HTERT RPE-1 (cell line): ENCODE measurements around the gene PPP6R2.

Source experiments
- in situ Hi-C: fragments of 300-500 bp; cut with MboI; formaldehyde crosslinking; loops from 4 replicates; pipeline ENCODE4 v1.14.3; 2020; ENCODE audit warnings: low sequenced_read_pairs

Gene PPP6R2

DNA sequence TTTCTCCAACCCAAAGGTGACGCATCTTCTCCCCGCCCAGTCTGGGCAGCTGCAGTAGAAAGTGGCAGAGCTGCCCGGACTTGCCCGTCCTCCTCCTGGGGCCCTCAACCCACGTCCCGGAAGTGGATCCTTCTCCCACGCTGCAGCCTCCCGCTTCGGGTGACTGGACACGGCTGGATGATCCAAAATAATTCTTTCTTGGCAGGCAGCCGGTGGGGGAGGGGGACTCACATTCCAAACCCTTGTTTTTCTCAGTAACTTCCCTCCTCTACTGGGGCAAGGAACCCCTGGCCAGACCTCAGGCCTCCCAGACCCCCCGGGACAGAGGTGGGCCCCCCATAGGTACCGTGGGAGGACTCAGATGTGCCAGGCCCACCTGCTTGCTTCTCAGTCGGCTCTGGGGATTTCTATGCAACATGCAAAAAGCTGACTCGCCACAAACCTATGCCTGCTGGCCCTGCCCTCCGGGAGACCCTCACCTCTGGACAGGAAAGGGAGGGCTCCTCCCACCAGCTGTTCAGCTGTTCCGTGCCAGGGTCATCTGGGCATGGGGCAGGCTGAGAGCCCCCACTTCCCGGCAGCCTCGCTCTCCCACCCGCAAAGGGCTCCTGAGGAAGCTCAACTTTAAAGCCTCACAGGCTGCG lies 37.1 kb upstream of the PPP6R2 start:
- in situ Hi-C loops = no loop called here

DNA sequence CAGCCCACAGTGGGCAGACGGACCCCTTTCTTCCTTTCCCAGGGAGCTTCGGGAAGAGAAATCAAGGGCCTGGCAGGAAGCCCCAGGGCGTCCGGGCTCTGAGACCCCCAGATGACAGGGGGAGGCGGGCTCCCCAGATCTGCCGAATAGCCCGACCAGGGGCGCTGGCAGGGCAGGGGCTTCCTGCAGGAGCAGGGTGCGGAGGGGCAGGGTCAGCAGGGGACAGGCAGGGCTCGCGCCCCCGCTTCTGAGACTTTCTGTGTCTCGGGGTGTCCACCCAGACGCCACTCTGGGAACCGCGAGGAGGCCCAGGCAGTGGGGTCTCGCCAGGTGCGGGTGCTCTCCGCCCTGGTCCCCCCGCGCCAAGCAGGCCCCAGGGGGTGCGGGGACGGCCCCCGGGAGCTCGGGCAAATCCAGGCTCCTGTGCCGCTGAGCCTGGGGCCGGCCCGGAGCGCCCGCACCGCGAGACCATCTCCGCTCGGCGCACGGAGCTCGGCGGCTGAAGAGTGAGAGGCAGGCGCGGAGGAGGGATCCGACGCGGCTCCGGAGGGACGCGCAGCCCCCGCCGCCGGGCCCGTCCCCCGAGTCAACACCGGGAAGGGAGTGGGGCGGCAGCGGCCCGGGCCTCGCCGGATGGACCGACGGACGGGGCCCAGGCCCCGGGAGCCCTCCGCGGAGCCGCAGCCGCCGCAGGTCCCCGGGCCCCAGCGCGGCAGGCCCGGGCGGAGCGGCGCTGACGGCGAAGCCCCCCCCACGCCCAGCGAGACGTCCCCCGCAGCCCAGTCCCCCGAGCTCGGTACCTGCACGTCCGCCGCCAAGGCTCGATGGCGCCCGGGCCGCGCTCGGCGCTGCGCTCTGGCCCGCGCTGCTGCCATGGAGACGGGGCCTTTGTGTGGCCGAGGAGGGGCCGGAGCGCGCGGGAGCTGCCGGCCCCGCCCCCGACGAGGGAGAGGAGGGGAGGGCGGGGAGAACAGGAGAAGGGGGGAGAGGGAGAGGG lies 36.1 kb upstream of the PPP6R2 start, which contains the start of gene PLXNB2:
Gene PLXNB2, minus strand, starts transcription at position 894 of the 997 bp plus-strand sequence. CDS start 17,062 bp downstream, outside the sequence.
- in situ Hi-C loops = no loop called here

DNA sequence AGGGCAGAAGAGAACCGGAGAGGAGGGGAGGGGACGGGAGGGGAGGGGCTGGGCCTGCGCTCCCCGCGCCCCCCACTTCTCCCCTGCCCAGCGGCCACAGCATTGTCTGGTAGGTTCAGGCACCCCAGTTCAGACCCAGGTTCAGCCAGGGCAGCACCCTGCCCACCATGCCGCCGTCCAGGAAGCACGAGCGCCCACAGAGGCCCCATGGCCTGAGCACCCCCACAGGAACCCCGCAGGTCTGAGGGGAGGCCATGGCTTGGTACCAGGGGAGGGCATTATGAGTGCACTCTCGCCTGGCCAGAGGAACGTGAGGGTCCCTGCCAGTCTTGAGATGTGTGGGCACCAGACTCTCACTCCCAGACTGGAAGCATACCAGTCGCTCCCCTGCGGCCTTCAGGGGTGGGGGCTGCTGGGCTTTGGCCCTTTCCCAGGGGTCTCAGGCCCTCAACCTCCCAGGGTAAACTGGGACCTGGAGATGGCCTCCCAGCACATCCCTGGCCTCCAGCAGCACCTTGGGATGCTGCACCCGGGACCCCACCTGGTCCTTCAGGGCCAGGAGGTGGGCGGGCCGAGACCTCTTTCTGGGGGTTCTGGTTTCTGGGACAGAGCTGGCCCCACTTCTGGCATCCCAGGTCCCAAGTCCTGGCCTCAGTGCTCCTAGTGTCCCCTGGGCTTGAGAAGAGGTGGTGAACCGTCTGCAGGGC lies 35.1 kb upstream of the PPP6R2 start:
- in situ Hi-C loops = no loop called here

DNA sequence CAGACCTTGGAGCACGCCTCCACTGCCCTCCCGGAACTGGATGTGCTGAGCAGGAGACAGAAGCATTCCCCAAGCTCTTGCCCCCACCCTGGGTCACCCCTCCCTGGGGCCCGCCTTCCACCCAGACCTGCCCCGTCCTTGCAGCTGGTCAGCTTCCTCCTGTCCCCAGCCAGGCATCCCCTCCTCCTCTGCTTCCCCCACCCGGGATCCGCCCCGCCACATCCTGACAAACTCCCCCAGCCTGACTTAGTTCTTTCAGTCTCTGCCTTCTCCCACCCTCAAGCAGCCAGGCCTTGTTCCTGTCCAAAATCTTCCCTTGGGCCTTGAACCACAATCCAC lies 34.6 kb upstream of the PPP6R2 start:
- in situ Hi-C loops = no loop called here

DNA sequence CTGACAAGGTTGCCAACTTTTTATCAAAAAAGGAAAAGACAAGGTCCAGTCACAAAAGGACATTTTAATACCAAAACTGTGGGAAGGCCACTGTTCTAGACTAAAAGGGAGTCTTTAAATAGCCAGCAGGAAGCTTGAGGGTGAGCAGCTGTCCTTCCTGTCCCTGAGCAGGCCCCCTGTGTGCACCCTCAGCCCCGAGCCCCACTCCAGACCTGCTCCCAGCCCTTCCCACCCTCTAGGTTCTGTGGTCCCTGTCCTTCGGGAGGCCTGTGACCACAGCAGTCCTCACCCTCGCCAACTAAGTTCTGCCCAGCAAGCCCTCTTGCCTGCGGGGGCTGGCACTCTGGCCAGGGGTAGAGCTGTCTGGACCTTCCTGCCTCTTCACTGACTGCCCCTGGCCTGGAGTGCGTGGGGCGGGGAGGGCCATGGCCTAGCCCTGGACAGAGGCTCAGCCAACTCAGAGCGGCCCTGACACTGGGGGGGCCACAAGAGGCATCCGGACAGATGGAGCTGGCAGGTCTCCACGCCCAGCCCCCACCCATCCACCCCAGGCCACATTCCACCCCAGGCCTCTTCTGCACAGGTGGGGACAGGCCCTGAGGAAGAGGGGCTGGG lies 34.0 kb upstream of the PPP6R2 start:
- in situ Hi-C loops = no loop called here

DNA sequence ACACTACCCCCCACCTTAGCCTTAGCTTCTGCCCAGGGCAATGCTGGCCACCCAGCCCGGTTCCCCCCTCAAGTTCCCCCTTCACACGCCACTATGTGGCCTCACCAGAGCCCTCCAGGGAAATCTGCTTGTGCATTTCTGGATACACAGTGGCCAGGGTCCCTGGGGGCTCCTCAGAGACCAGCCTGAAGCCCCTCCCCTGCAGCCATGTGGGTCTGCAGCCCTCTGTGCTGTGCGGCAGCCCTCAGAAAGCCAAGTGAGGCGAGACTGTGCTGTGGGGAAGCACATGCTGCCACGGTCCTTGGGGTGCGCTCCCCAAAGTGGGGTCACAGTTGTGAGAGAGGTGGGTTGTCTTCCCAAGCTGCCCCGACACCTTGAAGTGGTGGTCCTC lies 33.5 kb upstream of the PPP6R2 start:
- in situ Hi-C loops = no loop called here

DNA sequence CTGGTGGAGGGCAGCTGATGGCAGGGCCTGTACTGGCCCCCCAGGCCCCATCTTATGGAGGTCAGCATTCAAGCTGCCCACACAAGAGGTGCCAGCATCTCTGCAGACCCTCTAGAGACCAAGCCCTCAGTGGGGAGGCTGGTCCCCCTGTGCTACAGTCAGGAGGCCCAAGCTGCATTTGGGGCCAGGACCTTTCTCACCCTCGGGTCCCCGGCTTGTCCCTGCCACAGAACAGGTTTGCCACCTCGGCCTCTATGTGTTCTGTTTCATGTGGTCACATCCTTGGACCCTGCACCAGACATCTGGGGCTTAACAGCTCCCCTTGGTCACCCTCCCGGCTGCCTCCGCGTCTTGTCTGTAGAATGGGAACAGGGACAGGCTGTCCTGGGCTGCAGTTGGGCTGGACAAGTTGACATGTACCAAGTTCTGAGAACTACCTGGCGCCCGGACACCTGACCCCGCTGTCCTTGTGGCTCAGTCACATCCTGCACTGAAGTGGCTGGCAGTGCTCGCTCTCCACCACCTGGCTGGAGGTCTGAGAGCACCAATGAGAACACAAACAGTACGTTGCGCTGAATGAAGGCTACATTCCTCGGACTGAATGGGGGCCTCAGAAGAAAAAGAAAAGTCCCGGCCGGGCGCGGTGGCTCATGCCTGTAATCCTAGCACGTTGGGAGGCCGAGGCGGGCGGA lies 33.0 kb upstream of the PPP6R2 start:
- in situ Hi-C loops = no loop called here

DNA sequence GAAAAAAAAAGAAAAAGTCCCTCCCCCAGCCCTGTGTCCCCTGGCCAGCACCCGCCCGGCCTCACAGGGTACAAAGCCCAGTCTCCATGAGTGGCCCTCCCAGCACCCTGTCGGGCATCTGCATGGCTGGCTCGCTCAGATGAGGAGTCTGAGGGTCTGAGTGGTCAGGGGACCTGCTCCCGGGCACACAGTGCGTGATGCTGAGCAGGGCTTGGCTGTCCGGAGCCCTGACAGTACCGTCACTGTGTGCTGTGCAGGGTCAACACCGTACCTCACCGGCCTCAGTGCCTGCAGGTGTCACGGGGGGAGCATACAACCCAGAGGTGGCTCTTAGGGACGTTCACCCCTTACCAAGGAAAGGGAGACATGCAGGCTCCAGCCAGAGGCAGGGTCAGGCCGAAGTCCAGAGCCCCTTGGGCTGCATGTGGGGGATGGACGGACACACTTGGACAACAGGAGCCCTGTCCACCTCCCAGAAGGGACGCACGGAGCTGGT lies 32.1 kb upstream of the PPP6R2 start:
- in situ Hi-C loops = no loop called here

DNA sequence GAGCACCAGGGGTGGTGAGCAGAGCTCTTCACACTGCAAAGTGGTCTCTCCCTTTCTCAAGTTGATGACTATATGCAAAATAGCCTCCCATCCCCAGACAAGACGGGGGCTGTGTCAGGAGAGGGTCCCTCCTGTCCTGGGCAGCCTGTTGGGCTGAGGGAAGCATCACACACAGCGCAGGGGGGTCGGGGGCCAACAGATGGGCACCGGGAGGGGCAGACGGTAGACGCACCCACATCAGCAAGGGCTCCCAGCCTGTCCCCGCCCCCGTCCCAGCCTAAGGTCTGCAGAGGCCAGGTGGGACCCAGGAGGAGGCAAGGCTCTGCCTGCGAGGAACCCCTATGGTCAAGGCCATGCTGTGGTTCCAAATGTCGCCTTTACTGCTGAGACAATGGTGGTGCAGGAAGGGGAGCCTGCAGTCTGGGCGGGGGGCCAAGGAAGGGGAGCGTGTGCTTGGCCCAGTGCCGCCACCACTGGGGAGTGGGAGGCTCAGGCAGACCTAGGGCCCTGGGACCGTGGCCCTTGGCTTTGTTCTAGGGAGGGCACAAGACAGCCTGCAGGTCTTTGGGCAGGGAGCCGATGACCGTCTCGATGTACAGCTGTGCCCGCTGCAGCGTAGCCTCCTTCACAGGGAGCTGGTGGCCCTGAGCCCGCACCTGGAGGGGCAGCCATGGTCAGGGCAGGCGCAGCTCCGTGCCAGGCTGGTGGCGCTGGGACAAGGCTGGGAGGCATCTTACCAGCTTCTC lies 31.3 kb upstream of the PPP6R2 start:
- in situ Hi-C loops = no loop called here

DNA sequence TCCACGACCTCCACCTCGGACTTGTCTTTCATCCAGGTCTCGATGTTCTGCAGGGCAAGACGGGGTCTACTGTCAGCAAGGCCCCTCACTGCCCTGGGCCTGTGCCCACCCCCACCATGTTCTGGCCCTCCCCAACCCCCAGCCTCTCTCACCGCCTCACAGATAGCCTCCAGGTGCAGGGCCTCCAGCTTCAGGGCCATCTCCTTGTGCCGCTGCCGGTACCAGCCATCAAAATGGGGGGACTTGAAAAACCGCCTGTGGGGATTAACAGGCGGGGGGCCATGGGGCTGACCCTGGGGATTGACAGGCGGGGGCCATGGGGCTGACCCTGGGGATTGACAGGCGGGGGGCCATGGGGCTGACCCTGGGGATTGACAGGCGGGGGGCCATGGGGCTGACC lies 30.8 kb upstream of the PPP6R2 start:
- in situ Hi-C loops = no loop called here

DNA sequence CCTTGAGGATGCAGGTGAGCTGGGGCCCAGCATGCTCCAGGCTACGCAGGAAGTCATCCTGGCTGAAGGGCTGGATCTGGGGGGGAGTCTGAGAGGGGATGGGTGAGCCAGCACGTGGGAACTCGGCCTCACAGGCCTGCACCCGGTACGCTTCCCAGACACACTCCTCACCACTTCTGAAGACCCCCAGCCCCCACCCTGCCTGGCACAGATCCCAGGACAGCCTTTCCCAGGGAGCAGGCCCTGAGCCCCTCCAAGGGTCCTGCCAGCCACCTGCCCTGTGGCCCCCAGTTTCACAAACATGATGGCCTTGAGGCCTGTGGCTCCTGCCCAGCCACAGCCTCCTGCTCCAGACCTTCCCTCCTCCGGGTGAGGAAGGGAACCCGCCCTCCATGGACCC lies 30.1 kb upstream of the PPP6R2 start:
- in situ Hi-C loops = no loop called here

DNA sequence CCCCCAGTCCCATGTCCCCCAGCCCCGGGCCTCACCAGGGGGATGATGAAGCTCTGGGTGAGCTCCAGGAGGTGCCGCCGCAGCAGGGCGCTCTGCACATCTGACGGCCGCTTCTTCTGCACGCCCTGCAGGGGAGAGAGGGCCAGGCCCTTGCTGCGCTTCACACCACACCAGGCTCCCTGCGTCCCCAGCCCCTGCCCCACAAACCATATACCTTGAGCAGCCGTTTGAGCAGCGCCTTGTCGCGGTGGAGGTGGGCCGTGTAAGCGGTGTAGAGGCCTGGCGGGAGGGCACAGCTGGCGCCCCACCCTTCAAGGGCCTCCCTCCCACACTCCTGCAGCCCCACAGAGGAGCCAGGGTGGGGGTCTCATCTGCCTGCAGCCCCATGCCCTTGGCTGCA lies 29.5 kb upstream of the PPP6R2 start:
- in situ Hi-C loops = no loop called here

DNA sequence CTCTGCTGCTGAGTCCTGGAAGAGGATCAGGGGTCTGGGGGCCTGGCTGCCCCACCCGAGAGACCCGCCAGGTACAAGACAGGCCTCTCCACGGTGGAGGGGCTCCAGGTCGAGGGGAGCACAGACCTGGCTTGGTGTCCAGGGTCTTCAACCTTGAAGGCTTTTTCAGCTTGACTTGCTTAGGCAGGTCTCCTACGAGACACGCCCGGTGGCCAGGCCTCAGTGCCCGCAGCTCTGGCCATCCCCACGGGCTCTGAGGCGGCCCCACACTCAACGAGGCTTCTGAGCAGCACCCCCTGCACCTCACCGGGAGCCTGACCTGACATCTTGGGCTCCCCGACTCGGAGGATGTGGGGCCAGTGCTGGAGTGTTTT lies 29.1 kb upstream of the PPP6R2 start:
- in situ Hi-C loops = no loop called here

DNA sequence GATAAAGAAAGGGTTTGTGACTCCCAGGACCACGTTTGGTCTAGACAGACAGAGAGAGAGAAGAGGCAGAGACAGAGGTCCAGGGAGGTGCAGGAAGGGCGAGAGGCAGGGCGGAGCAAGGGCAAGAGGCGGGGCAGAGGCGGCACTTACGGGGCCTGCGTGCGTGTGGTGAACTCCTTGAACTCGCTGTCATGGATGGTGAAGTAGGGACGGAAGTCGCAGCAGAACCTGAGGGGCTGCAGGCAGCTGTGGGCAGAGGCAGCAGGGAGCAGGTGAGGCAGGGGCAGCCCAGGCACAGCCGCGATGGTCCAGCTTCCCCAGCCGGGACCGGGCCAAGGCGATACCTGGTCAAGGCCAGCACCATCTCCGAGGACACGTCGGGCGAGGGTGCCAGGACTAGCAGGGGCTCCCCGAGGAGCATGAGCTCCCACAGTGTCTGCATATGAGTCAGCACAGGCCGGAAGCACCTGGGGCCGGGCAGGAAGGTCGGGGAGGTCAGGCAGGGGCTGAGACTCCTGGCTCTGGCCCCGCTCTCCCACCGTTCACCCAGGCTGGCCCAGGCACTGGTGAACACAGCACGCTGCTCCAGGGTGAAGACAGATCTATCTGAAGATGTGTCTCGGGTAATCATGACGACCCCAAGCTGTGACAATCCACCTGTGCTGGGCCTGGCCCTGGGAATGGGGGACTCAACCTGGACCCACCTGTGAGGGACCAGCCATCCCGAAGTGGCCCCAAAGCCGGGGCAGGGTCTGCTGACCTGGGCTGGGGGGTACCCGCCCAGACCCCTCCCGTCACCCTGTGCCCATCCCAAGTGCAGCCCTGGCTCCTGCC lies 28.5 kb upstream of the PPP6R2 start:
- in situ Hi-C loops = no loop called here

DNA sequence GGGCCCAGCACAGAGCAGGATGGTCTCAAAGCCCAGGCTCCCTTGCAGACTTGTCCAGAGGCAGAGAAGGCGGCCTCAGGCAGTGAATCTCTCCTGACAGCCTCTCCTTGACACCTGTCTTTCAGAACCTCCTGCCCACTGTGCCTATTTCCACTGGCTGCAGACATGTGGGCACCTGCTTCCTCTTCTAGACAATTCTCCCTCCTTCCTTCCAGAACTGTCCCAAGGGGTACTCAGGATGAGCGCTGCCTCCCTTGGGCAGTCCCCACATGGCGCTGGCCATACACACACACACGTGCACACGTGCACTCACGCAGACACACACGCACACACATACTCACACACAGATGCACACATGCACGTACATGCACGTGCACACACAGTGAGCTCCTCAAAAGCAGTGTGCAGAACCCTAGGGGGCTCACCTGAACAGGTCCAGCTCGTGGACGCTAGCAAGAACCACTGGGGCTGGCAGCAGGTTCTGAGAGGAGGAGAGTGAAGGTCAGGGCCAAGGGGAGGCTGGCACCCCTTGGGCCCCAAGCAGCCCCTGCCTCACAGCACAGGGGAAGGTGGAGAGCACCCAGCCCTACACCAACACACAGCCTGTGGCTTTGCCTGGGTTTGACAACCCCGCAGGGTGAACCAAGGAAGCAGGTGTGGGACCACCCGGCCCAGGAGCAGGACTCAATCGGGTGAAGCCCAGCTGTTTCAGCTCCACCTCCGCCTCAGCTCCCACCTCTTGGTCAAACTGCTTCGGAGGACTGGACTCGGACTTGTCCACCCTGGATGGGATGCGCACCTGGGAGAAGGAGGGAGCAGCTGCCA lies 27.6 kb upstream of the PPP6R2 start:
- in situ Hi-C loops = no loop called here

DNA sequence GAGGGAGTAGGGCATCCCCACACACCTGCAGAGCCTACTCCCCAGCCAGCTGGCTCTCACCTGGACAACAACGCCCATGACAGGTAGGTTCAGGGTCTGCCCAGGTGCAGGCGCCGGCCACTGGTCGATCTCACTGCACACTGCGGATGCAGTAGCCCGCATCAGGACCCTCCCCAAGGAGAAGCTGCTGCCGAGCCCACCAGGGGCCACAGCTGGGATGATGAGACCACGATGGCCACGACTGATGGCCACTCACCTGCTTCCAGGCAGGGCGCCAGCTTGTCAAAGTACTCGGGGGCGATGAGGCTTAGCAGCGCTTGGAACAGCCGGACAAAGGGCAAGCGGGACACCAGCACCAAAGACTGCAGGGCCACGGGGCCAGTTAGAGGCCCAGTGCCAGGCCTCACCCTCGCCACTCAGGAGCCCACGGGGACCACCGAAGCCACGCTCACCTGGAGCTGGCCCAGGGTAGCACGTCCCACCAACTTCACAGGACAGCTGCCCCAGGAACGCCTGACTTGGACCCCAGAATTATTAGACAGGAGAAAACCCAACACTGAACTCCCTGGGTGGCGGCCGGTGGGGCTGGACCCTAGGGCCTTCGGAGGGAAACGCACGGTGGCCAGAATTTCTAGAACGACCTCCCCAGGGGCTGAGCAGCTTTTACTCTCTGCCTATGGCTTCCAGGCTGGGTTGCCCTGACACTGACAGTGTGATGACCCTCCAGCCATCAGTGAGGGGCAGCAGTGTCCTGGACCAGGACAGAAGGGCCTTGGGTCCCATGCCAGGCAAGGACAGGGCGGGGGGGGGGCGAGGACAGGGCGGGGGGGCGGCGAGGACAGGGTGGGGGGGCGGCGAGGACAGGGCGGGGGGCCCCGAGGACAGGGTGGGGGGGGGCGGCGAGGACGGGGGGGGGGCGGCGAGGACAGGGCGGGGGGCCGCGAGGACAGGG lies 26.7 kb upstream of the PPP6R2 start:
- in situ Hi-C loops = no loop called here

DNA sequence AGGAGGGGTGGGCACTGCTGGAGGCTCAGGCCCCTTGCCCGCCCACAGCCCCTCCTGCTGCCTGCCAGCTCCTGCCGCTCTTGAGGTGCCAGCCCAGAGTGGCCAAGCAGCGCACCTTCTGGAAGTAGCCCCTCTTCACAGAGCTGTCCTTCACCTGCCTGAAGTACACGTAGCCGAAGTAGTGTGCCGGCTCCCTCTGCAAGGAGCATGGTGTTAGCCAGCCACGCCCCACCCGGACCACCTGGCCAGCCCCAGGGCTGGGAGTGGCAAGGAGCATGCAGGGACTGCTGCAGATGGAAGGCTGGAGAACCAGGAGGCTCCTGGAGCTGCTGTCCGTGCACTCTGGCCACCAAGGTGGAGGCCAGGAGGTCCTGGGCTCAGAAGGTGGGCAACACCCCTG lies 25.9 kb upstream of the PPP6R2 start:
- in situ Hi-C loops = no loop called here
